GM13976 (cell line): Measurements from ENCODE around the gene NKAIN2.

Source experiments
- DNase-seq: peaks from one replicate; pipeline ENCODE4 v3.0.0; 2012; ENCODE audit warnings: low spot score
- in situ Hi-C: fragments of 300-500 bp; cut with MboI; formaldehyde crosslinking; loops from one replicate; pipeline ENCODE4 v1.12.0; 2022; ENCODE audit warnings: low sequenced_read_pairs, mixed read lengths, inconsistent platforms; ENCODE audit not compliant: unreplicated experiment
- TF ChIP-seq, protein P1 (sequence below): IDR thresholded peaks from 2 replicates; pipeline ENCODE4 v1.5.1; 2012; ENCODE audit warnings: borderline replicate concordance, mild to moderate bottlenecking; ENCODE audit not compliant: insufficient read depth; ENCODE audit errors: extremely low read depth, missing control alignments, control extremely low read depth

The NKAIN2 gene

DNA sequence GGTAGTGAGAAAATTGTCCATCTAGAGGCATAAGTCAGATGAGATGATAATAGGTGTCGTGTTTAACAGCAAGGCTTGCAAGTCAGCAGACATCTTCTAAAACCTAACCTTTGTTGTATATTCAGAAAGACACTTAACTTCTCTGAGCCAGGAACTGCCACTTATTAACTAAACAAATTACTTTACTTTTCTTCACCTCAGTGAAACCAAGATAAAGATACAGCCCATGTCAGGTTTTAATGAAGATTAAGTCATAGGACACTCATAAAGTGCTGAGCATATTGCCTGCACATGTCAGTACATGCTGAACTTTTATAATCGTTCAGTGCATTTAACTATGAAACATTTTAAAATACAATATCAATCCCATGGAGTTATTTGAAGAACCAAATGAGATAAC lies 286.8 kb downstream of the NKAIN2 start:
- in situ Hi-C loops = no loop called here
- TF ChIP-seq, protein P1, sequence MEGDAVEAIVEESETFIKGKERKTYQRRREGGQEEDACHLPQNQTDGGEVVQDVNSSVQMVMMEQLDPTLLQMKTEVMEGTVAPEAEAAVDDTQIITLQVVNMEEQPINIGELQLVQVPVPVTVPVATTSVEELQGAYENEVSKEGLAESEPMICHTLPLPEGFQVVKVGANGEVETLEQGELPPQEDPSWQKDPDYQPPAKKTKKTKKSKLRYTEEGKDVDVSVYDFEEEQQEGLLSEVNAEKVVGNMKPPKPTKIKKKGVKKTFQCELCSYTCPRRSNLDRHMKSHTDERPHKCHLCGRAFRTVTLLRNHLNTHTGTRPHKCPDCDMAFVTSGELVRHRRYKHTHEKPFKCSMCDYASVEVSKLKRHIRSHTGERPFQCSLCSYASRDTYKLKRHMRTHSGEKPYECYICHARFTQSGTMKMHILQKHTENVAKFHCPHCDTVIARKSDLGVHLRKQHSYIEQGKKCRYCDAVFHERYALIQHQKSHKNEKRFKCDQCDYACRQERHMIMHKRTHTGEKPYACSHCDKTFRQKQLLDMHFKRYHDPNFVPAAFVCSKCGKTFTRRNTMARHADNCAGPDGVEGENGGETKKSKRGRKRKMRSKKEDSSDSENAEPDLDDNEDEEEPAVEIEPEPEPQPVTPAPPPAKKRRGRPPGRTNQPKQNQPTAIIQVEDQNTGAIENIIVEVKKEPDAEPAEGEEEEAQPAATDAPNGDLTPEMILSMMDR = no peak
- no peak for DNase-seq

DNA sequence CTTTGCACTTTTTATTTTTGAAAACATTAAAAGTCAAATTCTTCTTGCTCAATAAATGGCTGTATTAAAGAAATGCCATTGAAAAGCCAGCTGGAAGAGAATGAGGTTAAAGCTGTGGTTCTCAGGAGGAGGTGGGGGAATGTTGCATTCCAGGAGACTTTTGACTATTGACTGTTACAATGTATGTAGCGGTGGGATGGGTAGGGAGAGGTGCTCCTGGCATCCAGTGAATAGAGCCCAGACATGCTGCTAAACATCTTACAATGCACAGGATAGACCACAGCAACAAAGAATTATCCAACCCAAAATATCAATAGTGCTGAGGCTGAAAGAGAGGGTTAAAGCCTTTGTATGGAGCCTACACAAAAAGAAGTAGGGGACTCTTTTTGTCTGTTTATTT lies 295.9 kb downstream of the NKAIN2 start:
- in situ Hi-C loops = no loop called here
- no peak for DNase-seq
- TF ChIP-seq, protein P1 = no peak

DNA sequence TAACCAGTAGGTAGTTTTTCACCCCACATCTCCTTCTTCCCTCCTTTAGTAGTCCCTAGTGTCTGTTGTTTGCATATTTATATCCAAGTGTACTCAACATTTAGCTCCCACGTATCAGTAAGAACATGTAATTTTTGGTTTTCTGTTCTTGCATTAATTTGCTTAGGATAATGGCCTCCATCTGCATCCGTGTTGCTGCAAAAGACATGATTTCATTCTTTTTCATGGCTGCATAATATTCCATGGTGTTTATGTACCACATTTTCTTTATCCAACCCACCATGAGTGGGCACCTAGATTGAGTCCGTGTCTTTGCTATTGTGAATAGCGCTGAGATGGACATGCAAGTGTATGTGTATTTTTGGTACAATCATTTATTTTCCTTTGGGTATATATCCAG lies 306.8 kb downstream of the NKAIN2 start:
- in situ Hi-C loops = no loop called here
- TF ChIP-seq, protein P1 = no peak
- DNase-seq = no peak

DNA sequence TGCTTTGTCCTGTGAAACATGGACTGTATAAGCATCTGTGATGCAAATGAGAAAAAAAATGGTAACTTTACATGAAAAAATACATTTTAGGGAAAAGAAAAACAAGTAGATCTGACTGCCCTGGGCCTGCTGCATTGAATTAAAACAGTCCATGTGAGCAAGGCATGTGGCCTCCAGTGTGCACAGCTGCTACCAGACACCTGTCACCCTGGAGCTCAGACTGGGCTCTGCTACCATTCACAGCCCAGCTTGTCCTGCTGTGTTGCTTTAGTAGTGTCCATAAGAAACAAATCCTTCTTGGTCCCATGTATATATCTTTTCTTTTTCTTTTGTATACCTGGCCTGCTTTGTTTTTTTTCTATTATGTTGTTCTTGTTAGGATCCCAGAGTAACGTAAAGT lies 315.9 kb downstream of the NKAIN2 start:
- in situ Hi-C loops = no loop called here
- DNase-seq = no peak

DNA sequence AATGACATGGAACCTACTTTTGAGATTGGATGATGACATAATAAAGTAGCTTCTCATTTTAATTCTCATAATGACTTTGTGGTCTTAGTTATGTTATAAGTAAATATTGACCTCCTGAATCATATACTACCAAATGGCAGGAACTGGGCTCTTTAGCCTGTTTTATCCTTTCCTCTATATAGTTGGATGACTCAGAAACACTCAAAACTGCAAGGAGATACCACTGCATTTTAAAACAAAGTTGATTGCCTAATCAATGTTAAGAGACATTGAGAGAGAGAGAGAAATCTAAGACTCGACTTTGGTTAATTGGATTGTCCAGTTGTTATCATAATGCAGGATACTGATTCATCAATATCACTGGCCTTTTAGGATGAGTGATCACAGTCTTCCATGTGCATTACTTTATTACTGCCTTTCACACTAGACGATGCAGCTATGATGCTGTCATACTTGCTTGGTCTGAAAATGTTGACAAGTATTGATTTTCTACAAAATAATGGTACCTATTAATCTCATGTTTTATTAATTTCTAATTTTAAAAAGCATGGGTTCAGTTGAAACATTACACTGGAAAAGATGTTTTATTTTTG lies 320.0 kb downstream of the NKAIN2 start:
- TF ChIP-seq, protein P1 = no peak
- no peak for DNase-seq
- in situ Hi-C loops = no loop called here

More for the DNA sequence above, 315.9 kb downstream of the NKAIN2 start:
- TF ChIP-seq, protein P1 = no peak

DNA sequence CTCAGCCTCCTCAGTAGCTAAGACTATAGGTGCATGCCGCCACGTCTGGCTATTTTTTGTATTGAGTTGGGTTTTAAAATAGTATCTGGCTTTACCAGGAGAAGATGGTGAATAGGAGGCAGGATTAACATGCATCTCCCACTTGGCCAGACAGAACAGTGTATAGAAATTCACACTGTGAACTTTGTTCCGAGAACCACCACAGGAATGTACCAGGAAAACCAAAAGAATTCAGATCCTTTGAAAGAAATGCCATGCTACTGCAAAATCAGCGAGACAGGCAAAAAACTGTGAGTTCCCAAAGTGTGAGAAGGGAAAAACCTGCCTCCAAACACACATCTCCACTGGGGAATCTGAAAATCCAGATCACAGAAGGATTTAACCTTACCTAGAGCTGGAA lies 327.6 kb downstream of the NKAIN2 start:
- TF ChIP-seq, protein P1 = no peak
- no peak for DNase-seq
- in situ Hi-C loops = no loop called here
